Caco-2 (cell line): Measurements from ENCODE around the gene TMPRSS3. TPM values are rescaled to one million over a fixed set of nuclear protein-coding genes. Genes with fewer than 3 reads are reported as not detected.
A peak's percentile ranks its signal among the peaks of the same experiment; 100 is the strongest.

ENCODE experiments used
- BruUV-seq: library from RNA; stranded (reverse); fragments of 400-500 nt; replicated peaks from 2 replicates; lab custom pipeline; 2021; lab: Mats Ljungman, UMichigan
- CTCF ChIA-PET: fragments of 300-600 bp; sonication (Branson Sonifier 250); formaldehyde crosslinking; loops from one replicate; lab custom pipeline; 2022; ENCODE audit warnings: antibody characterized with exemption; lab: Charles Lee
- POLR2A ChIA-PET: fragments of 300-600 bp; sonication (Branson Sonifier 250); formaldehyde crosslinking; loops from one replicate; lab custom pipeline; 2022; ENCODE audit warnings: antibody characterized with exemption; lab: Charles Lee
- DNase-seq, 2 experiments: peaks; one replicate each; pipeline versions ENCODE4 v3.0.0 to v3.0.0-alpha.2; 2020 to 2022
- H3K27me3 ChIP-seq: replicated peaks from 2 replicates; pipeline ENCODE4 v1.6.0; 2011; ENCODE audit warnings: low read length; ENCODE audit not compliant: control insufficient read depth, insufficient read depth
- H3K36me3 ChIP-seq: 2 replicates; pipeline ENCODE4 v1.5.1; 2011; ENCODE audit warnings: low read length; ENCODE audit not compliant: control insufficient read depth, insufficient read depth
- H3K4me1 ChIP-seq: fragments of 250-450 bp; sonication (Bioruptor Pico); 2 replicates; pipeline ENCODE4 v1.5.1; 2020; ENCODE audit warnings: mild to moderate bottlenecking
- H3K4me3 ChIP-seq: 2 replicates; pipeline ENCODE4 v1.5.1; 2011; ENCODE audit warnings: low read depth, mild to moderate bottlenecking, control low read depth, low read length
- H3K9me3 ChIP-seq: fragments of 250-450 bp; sonication (Bioruptor Pico); 2 replicates; pipeline ENCODE4 v1.5.1; 2020; ENCODE audit warnings: mild to moderate bottlenecking, moderate library complexity
- H3K27ac Mint-ChIP-seq: one replicate; pipeline ENCODE4 v1.8.0; 2022; ENCODE audit warnings: mixed read lengths; ENCODE audit not compliant: unreplicated experiment
- H3K27me3 Mint-ChIP-seq: one replicate; pipeline ENCODE4 v1.8.0; 2022; ENCODE audit warnings: mixed read lengths; ENCODE audit not compliant: insufficient read depth, unreplicated experiment
- H3K36me3 Mint-ChIP-seq: one replicate; pipeline ENCODE4 v1.8.0; 2022; ENCODE audit warnings: mild to moderate bottlenecking, mixed read lengths; ENCODE audit not compliant: insufficient read depth, unreplicated experiment
- H3K4me1 Mint-ChIP-seq: one replicate; pipeline ENCODE4 v1.8.0; 2022; ENCODE audit warnings: low read depth, mixed read lengths; ENCODE audit not compliant: unreplicated experiment
- H3K4me3 Mint-ChIP-seq: one replicate; pipeline ENCODE4 v1.8.0; 2022; ENCODE audit warnings: mild to moderate bottlenecking, moderate library complexity, mixed read lengths; ENCODE audit not compliant: unreplicated experiment
- H3K9me3 Mint-ChIP-seq: one replicate; pipeline ENCODE4 v1.8.0; 2022; ENCODE audit warnings: mixed read lengths; ENCODE audit not compliant: unreplicated experiment
- CTCF ChIP-seq, 2 experiments: fragments of 200-600 bp in 1 of 2; IDR thresholded peaks; 1 replicate in 1 of 2; 2 replicates in 1 of 2; pipeline versions ENCODE4 v1.5.1 to v1.8.0; 2011 to 2022; ENCODE audit warnings: antibody characterized with exemption in 1 of 2, control low read depth in 1 of 2, inconsistent platforms in 1 of 2, low read depth in 1 of 2, low read length in 1 of 2, mild to moderate bottlenecking in 1 of 2, moderate library complexity in 1 of 2; ENCODE audit not compliant: insufficient read depth in 1 of 2, severe bottlenecking in 1 of 2, unreplicated experiment in 1 of 2
- intact Hi-C: fragments of 100-400 bp; cut with micrococcal nuclease; formaldehyde crosslinking; loops from one replicate; pipeline ENCODE4 v1.10.0; 2022; ENCODE audit not compliant: unreplicated experiment
- total RNA-seq: library from RNA; stranded (reverse); gene quantifications from 2 replicates; pipeline ENCODE4 v1.2.3, GENCODE V29; 2022

The TMPRSS3 gene
- total RNA-seq, 1 experiment from 2014 or later, result not detected

- peak in 1 of 2 experiments; percentile 8 for TF ChIP-seq CTCF (IDR thresholded peaks at IDR 0.05; ENCODE audit: insufficient read depth in 1 of 2, low read depth in 1 of 2, low read length in 1 of 2, severe bottlenecking in 1 of 2, unreplicated experiment in 1 of 2)
- peak; percentile 52 to 61 for DNase-seq
- peaks cover 33% of the 10 kb centered on the region for H3K4me1 ChIP-seq
- H3K9me3 ChIP-seq, result peaks cover 15% of the 10 kb centered on the region
- H3K36me3 ChIP-seq, result no peaks in the 10 kb centered on the region
- no peaks in the 10 kb centered on the region for H3K27me3 ChIP-seq
- ChIA-PET POLR2A (no interaction called here), CTCF (interaction anchor here (0.8 to 1.2 kb wide), 2 partner anchors 16 to 22 kb away, joined by 3 to 5 read pairs; partner anchors contain the start of gene TFF3)
- peak overlapping the region; percentile 66 for H3K4me3 Mint-ChIP-seq
- H3K4me3 ChIP-seq, result no peak overlapping the region
- peak overlapping the region; percentile 90 for H3K27ac Mint-ChIP-seq
- no TSS peak for BruUV-seq
- H3K4me1 Mint-ChIP-seq, result peaks cover 40% of the 10 kb centered on the region
- H3K9me3 Mint-ChIP-seq, result peaks cover 46% of the 10 kb centered on the region
- intact Hi-C loops, result loop anchor here (1.0 to 5.0 kb wide), 3 partner anchors 15 to 122 kb away; partner anchors contain the start of genes TFF1 and TFF3
- no peaks in the 10 kb centered on the region for H3K27me3 Mint-ChIP-seq
- peaks cover 6% of the 10 kb centered on the region for H3K36me3 Mint-ChIP-seq
Measured at GRCh38 chr21:42330380-42331371, 65.2 kb downstream of the TMPRSS3 start.

- CTCF ChIA-PET, result no interaction called here
- H3K36me3 ChIP-seq, result no peaks in the 10 kb centered on the region
- no peaks in the 10 kb centered on the region for H3K27me3 ChIP-seq
- no peak for TF ChIP-seq CTCF (IDR thresholded peaks at IDR 0.05; ENCODE audit: insufficient read depth in 1 of 2, low read depth in 1 of 2, low read length in 1 of 2, severe bottlenecking in 1 of 2, unreplicated experiment in 1 of 2)
- no peak for DNase-seq
- no peak overlapping the region for H3K4me3 ChIP-seq
- no peaks in the 10 kb centered on the region for H3K9me3 ChIP-seq
- POLR2A ChIA-PET, result no interaction called here
- Mint-ChIP-seq H3K27ac (no peak overlapping the region), H3K36me3 (peaks cover 5% of the 10 kb centered on the region), H3K9me3 (peaks cover 33% of the 10 kb centered on the region), H3K27me3 (no peaks in the 10 kb centered on the region), H3K4me1 (peaks cover 6% of the 10 kb centered on the region), H3K4me3 (no peak overlapping the region)
- no peaks in the 10 kb centered on the region; the same call in none of the 2 replicates for H3K4me1 ChIP-seq
- intact Hi-C loops, result no loop called here
- no TSS peak for BruUV-seq
Measured at GRCh38 chr21:42324896-42325295, 71.0 kb downstream of the TMPRSS3 start.

Other genes starting within 250 kb of the TMPRSS3 start
- gene ABCG1, start 176.9 kb downstream of the TMPRSS3 start, total RNA-seq, result not detected in 2 replicates
- gene TFF3, start 80.6 kb downstream of the TMPRSS3 start, total RNA-seq, result 65.8 and 119 TPM in 2 replicates
- gene TFF2, start 45.1 kb downstream of the TMPRSS3 start, total RNA-seq, result 1.2 and 3.4 TPM in 2 replicates
- gene TFF1, start 29.5 kb downstream of the TMPRSS3 start, total RNA-seq, result 9.8 and 26.3 TPM in 2 replicates
- gene UBASH3A, start 7.8 kb upstream of the TMPRSS3 start, total RNA-seq, result not detected in 2 replicates
- 0.23 and 0.51 TPM in 2 replicates for gene RSPH1, start 100.2 kb upstream of the TMPRSS3 start, total RNA-seq
- 8.4 and 9.8 TPM in 2 replicates for gene SLC37A1, start 117.8 kb upstream of the TMPRSS3 start, total RNA-seq